Jurkat, Clone E6-1 (cell line): Measurements from ENCODE around the gene ALOXE3. TPM values are rescaled to one million over a fixed set of nuclear protein-coding genes. Genes with fewer than 3 reads are reported as not detected.

Source experiments
- DNase-seq: peaks from one replicate; pipeline ENCODE4 v3.0.0-alpha.2; 2011; ENCODE audit warnings: low read depth, low spot score
- H3K4me3 ChIP-seq: 2 replicates; pipeline ENCODE4 v1.5.1; 2011; ENCODE audit warnings: mild to moderate bottlenecking, low read length, control low read depth, moderate library complexity
- polyA plus RNA-seq: library from polyadenylated mRNA; unstranded; fragments of >200 nt; gene quantifications from one replicate; pipeline ENCODE4 v1.2.1, GENCODE V29; 2012; ENCODE audit warnings: missing spikeins; ENCODE audit not compliant: insufficient read length, insufficient read depth

The ALOXE3 gene
- polyA plus RNA-seq, result 0.38 TPM

DNA sequence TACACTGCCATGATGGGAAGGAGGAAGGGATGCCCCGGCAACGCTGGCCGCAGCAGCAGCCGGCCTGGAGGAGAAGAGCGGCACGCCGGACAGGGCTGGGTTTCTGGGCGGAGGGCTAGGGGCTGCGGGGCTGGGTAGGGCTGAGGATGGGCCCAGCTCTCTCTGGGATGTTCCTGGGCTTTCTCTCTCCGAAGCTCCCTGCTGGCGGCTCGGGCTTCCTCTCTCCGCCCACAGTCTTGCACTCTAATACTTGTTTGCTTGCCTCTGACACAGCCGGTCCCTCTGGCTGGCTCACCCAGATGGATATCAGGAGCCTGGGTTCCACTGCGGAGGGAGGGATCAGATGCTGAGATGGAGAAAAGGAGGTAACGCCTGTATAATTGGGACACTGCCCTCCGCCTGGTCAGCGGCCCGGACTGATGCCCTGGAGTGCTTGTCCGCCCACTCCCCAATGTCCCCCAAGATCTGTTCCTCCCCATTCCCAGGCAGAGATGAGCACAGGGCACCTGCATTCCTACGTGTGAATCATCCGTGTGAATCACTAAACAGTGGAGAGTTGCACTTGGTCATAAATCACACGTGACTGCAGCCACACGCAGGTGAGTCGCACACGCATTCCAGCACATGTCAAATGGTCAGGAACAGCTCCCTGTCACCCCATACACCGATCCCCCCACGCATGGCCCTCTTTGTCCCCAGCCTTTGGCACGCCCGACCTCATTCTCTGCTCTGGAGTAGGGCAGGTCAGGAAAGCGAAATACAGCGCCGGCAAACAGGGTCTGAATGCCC, at the start of gene ALOXE3:
Gene ALOXE3, minus strand, starts transcription at position 535 of the 789 bp plus-strand sequence. Its CDS starts 524 bp downstream, at position 11.
- no peak for DNase-seq
- H3K4me3 ChIP-seq, result peak within 1 kb of the TSS; percentile 76

- DNase-seq, result no peak
- no peak overlapping the region for H3K4me3 ChIP-seq
Measured at GRCh38 chr17:8167526-8167925, 49.2 kb upstream of the ALOXE3 start.

DNA sequence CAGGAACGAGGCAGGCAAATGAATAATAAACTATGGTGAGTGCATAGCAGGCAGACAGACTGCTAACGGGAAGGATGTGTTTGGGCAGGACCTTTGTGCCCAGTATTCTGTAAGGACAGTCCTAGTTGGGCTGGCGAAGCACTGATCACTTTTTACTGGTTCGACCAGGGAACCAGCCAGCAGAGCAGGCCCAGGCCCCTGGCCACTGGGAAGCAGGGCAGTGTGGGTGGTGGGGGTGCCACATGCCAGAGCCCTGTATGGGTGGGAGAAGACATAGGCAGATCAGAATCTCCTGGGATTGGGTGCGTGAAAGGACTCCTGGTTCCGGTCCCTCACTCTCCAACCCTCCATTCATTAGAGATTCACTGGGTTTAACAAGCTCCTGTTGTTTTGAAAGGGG, 48.4 kb upstream of the ALOXE3 start:
- no peak for DNase-seq
- no peak overlapping the region for H3K4me3 ChIP-seq

DNA sequence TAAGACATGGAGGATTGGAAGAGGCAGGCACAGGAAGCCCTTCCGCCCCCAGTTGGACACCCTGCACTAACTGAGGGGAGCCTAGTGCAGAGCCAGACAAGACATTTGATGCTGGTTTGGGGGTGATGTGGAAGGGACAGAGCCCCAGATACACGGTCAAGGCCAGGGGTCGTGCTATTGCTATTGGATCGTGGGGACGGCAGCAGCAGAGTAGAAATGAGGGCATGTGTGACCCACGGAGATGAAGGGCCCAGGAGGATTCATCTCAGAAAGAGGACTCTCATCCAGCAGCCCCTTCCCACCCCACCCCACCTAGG, 46.5 kb upstream of the ALOXE3 start:
- no peak overlapping the region; the same call in 1 of the 2 replicates for H3K4me3 ChIP-seq
- no peak for DNase-seq

DNA sequence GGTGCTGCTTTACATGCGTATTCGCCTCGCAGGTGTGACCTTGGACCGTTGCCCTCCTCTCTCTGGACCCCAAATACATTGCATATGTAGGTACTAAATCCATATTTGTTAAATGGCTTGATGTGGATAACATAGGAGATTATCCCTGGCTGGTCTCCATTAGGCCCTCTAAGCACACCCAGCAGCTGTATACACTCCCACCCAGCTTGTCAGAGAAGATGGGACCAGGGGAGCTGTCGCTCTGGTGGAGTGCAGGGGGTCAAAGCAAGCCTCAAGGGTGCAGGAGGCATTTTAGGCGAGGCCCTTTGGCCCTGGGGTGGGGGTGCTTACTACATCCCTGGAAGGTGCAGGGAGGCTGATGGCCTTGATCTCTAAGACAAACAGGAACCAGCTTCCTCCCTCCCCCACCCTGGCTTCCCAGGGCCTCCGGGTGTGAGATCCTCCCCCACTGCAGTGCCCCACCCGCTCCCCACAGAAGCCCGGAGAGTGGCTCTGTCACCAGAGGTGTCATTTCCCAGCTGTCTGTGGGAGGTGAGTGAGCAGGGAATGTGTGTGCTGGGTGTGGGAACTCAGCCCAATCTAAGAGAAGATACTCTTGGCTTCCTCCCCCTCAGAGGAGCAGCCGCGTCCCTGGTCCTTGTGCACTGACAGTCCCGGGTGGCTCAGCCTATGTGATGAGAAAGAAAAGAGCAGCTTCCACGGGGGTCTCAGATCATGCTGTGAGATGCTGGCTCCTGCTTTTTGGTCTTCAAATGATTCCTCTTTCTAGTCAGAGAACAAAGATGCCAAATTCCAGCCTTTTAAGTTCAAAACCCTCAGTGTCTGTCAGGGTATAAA, 45.9 kb upstream of the ALOXE3 start:
- DNase-seq, result peak; percentile 69
- peak overlapping the region; percentile 60 for H3K4me3 ChIP-seq

DNA sequence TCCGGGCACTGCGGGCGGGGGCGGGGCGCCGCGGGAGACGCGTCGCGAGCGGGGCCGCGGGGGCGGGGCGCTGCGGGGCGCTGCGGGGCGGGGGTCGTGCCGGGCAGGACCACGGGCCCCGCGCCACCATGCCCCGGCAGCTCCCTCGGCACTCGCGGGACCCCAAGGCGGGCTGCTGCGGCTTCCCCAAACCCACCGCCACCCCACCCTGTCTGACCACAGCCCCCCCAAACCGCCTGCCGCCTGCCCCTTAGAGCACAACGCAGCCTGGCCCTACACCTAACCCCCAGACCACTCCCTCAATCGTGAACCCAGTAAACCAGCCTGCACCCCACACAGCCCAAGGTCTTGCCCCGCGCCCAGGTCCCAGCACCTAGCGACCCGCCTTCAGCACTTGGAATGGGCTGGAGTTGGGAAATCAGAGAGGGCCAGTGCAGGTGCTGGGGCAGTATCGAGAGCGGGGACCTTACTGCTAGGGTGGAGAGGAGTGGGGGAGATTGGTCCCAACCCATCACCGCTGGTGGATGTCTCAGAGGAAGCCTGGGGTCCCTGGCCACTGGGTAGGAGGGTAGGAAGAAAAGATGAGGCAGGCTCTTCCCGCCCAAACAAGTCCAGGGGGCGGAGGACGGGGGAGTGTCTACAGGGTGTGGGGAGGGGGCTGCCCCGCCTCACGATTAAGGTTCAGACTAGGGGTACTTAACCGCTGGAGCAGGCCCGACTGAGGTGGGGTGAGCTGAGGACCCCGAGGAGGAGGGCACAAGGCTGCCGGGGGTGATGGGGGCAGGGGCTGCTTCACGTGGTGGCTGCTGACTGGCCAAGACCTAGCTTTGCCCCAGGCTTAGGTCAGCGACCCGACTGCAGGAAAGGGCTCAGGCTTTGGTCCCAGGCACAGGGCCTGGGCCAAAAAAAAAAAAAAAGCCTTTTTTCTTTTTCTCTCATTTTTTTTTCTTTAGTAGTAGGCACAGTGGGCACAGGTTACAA, 45.0 kb upstream of the ALOXE3 start:
- peak overlapping the region; percentile 60 for H3K4me3 ChIP-seq
- no peak for DNase-seq

- no peak for DNase-seq
- peak within 1 kb of the TSS; percentile 72 for H3K4me3 ChIP-seq
Measured at GRCh38 chr17:8162233-8162996, 44.1 kb upstream of the ALOXE3 start, which contains the start of gene VAMP2. Gene VAMP2 (minus strand): TSS chr17:8162948. CDS start chr17:8162879, 69 bp downstream.

- peak overlapping the region; percentile 72 for H3K4me3 ChIP-seq
- DNase-seq, result no peak
Measured at GRCh38 chr17:8161289-8162232, 43.2 kb upstream of the ALOXE3 start.

DNA sequence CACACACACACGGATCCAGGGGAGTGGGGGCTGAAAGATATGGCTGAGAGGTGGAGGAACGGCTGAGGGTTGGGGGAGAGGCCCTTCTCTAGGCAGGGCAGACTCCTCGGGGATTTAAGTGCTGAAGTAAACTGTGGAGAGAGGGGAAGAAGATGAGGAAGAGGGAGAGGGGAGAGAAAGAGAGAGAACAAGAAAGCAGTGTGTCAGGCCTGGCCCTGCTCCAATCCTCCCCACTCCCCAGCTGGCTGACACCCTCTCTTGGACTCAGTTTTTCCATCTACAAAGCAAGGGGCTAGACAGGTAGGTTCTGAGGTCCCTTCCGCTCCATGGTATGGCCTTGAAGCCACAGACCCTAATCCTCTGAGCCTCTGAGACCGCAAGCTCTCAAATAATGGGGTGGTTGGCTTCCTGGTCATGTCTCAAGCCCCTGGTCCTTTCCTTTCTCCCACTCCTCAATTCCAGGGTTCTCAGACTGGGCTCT, 42.5 kb upstream of the ALOXE3 start:
- H3K4me3 ChIP-seq, result no peak overlapping the region
- no peak for DNase-seq

GRCh38 chr17:8160224-8160577, 41.9 kb upstream of the ALOXE3 start:
- no peak overlapping the region for H3K4me3 ChIP-seq
- no peak for DNase-seq

DNA sequence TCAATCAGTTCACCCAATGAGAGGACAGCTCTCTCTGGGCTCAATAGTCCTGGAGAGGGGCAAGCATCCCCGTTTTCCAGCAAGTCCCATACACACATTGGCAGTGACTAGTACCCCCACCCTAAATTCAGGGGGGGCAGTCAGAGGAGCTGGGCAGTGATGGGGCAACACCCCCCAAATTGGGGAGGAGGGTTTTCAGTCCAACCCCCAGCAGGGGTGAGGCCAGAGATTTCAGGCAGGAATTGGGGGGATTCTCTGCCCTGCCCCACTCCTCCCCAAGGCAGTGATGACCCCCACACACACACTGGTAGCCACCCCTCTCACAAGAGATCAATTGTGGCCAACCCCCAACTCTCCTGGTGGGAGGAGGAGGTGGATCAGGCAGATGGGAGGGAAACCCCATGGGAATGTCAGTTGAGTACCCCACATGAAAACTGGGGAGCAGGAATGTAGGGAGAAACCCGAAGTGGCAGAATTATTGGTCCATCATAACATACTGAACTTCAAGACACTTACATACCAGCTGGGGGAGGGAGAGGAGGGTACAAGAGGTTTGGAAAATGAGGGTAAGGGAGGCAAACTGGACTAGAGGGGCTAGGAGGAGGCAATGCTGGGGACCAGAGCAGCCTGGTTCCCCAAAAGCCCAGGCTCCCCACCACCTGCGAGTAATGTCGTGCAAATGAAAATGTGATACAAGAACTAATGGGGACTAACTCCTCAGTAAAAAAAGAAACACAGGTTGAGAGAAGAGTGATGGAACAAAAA, 41.3 kb upstream of the ALOXE3 start:
- DNase-seq, result no peak
- no peak overlapping the region for H3K4me3 ChIP-seq

DNA sequence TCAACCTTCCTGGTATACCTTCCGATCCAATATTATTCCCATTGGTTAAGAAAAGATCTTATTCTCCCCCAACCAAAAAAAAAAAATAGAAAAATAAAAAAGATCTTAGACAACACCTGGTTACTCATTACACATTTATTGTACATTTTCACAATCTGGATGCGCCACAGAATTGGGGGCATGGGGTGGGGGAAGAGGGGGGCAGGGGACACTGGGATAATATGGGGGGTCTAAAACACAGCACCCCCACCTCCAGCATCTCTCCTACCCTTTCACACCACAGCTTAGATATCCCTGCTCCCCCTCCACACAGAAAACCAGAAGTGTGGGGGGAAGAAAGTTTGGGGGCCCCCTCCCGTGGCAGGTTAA, 40.7 kb upstream of the ALOXE3 start:
- DNase-seq, result no peak
- no peak overlapping the region for H3K4me3 ChIP-seq

GRCh38 chr17:8158267-8159031, 40.1 kb upstream of the ALOXE3 start:
- H3K4me3 ChIP-seq, result no peak overlapping the region
- DNase-seq, result peak; percentile 73

- peak; percentile 100 for DNase-seq
- H3K4me3 ChIP-seq, result peak overlapping the region; percentile 73
Measured at GRCh38 chr17:8156246-8156992, 38.1 kb upstream of the ALOXE3 start.

DNA sequence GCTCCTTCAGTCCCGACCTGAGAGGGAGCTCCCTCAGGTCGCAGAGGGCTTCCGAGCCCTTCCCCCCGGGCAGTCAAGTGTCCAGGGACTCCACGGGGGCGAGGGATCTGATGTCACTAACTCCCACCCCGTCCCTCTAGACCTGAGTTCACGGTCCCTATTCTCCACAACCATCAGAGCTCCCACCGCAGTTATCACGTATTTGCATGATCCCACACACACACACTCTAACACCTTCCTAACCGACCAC, 37.6 kb upstream of the ALOXE3 start:
- H3K4me3 ChIP-seq, result peak overlapping the region; percentile 73
- DNase-seq, result no peak
